Measurements from ENCODE around the gene GAA. TPM values are rescaled to one million over a fixed set of nuclear protein-coding genes. Genes with fewer than 3 reads are reported as not detected.

The GAA gene
- total and polyA plus RNA-seq, 11 donors: 27.5 to 109 (median 46.0) TPM

GRCh38 chr17:80142929-80143328, 41.5 kb downstream of the GAA start:
- H3K4me3 ChIP-seq: no peak overlapping the region
- peaks cover 1 to 70% (median 62%) of the 10 kb centered on the region in 9 donors for H3K36me3 ChIP-seq
- DNase-seq (no peak), ATAC-seq (no peak)
- no peaks in the 10 kb centered on the region for H3K9me3 ChIP-seq
- H3K27me3 ChIP-seq: no peaks in the 10 kb centered on the region
- peaks cover 0 to 25% (median 17%) of the 10 kb centered on the region in 12 donors for H3K4me1 ChIP-seq
- intact Hi-C loops (cut with DNase I): loop anchor here in 4 of 10 donors (10.0 kb wide), 3 partner anchors 52 to 222 kb away; partner anchors contain the start of gene RNF213 (in 3 of the 4)
- WGBS, 4 donors: 87 to 92% (median 88%) methylated on average over 6 of the region's 6 CpGs
- no peak overlapping the region for H3K27ac ChIP-seq
- TF ChIP-seq CTCF (IDR thresholded peaks at IDR 0.05) (no peak), POLR2A (IDR thresholded peaks at IDR 0.05) (no peak)

GRCh38 chr17:80145076-80146075, 44.0 kb downstream of the GAA start:
- DNase-seq (no peak), ATAC-seq (no peak)
- peaks cover 0 to 32% (median 22%) of the 10 kb centered on the region in 12 donors for H3K4me1 ChIP-seq
- H3K27me3 ChIP-seq: no peaks in the 10 kb centered on the region
- H3K9me3 ChIP-seq: no peaks in the 10 kb centered on the region
- peaks cover 0 to 46% (median 38%) of the 10 kb centered on the region in 9 donors for H3K36me3 ChIP-seq
- intact Hi-C loops (cut with DNase I): loop anchor here (2.0 to 10.0 kb wide), 11 partner anchors 42 to 219 kb away; partner anchors contain the start of genes RNF213 (in 7 of the 10), GAA (in 3 of the 10), SGSH (in 1 of the 10) and SLC26A11 (in 1 of the 10)
- H3K27ac ChIP-seq: peak overlapping the region in 5 of 12 donors; percentile 94 to 99 (median 96)
- peak overlapping the region in 10 of 12 donors; percentile 71 to 100 (median 97) for H3K4me3 ChIP-seq
- WGBS, 4 donors: 38 to 52% (median 48%) methylated on average over 10 of the region's 10 CpGs
- TF ChIP-seq CTCF (IDR thresholded peaks at IDR 0.05) (no peak), POLR2A (IDR thresholded peaks at IDR 0.05) (no peak)

- peak overlapping the region; percentile 28 to 99 (median 95) for H3K27ac ChIP-seq
- intact Hi-C loops (cut with DNase I): loop anchor here (2.0 to 10.0 kb wide), 11 partner anchors 41 to 218 kb away; partner anchors contain the start of genes RNF213 (in 7 of the 10), GAA (in 3 of the 10), SGSH (in 1 of the 10) and SLC26A11 (in 1 of the 10)
- peak overlapping the region; percentile 69 to 100 (median 97) for H3K4me3 ChIP-seq
- DNase-seq (peak in 2 of 5 donors; percentile 27 to 32), ATAC-seq (peak in 2 of 4 donors; percentile 24 to 30)
- 0 to 1% (median 0%) methylated on average over 25 to 69 of the region's 69 CpGs for WGBS, 4 donors
- H3K27me3 ChIP-seq: no peaks in the 10 kb centered on the region
- H3K9me3 ChIP-seq: no peaks in the 10 kb centered on the region
- H3K4me1 ChIP-seq: peaks cover 0 to 32% (median 22%) of the 10 kb centered on the region in 12 donors
- peaks cover 0 to 36% (median 28%) of the 10 kb centered on the region in 9 donors for H3K36me3 ChIP-seq
- TF ChIP-seq CTCF (IDR thresholded peaks at IDR 0.05): peak in 1 of 12 donors; percentile 15
- no peak for TF ChIP-seq POLR2A (IDR thresholded peaks at IDR 0.05)
Observed at GRCh38 chr17:80146121-80147034, 45.0 kb downstream of the GAA start.
